ENCODE results near the gene WDR1. TPM values are rescaled to one million over a fixed set of nuclear protein-coding genes. Genes with fewer than 3 reads are reported as not detected.
A peak's percentile ranks its signal among the peaks of the same experiment; 100 is the strongest.

Gene WDR1
- polyA plus RNA-seq, 3 donors, result 206 to 251 (median 243) TPM

- Histone ChIP-seq H3K36me3 (replicated peaks in 1 of 2; ENCODE audit: control insufficient read depth in 1 of 2, insufficient read depth in 2 of 2, low read length in 2 of 2) (peaks cover 98 to 99% of the 10 kb centered on the region in 2 donors), H3K9me3 (replicated peaks in 1 of 2; ENCODE audit: control insufficient read depth in 1 of 2, insufficient read depth in 1 of 2, low read length in 2 of 2) (no peaks in the 10 kb centered on the region), H3K4me3 (replicated peaks in 1 of 3; ENCODE audit: low read depth in 2 of 3, low read length in 3 of 3) (no peak overlapping the region), H2AFZ (ENCODE audit: insufficient read depth, low read depth, low read length, poor library complexity, severe bottlenecking) (no peak overlapping the region), H4K20me1 (ENCODE audit: insufficient read depth, low read length) (peaks cover 98% of the 10 kb centered on the region), H3K9ac (ENCODE audit: insufficient read depth, low read length, poor library complexity, severe bottlenecking) (no peak overlapping the region), H3K4me2 (replicated peaks; ENCODE audit: extremely low read depth, low read length, poor library complexity, severe bottlenecking) (no peak overlapping the region), H3K27ac (ENCODE audit: low read depth in 1 of 2, low read length in 2 of 2) (peak overlapping the region in 1 of 2 donors; percentile 68), H3K4me1 (ENCODE audit: control insufficient read depth in 1 of 2, insufficient read depth in 2 of 2, low read length in 2 of 2) (peaks cover 16 to 22% of the 10 kb centered on the region in 2 donors), H3K27me3 (ENCODE audit: control insufficient read depth in 2 of 2, insufficient read depth in 2 of 2, low read length in 2 of 2) (no peaks in the 10 kb centered on the region), H3K79me2 (ENCODE audit: insufficient read depth, low read length) (peaks cover 15% of the 10 kb centered on the region)
- DNase-seq, result no peak
- peaks cover 0 to 2% (median 1%) of the 10 kb centered on the region in 3 donors for H3K27me3 Mint-ChIP-seq (ENCODE audit: low read depth in 3 of 3)
- peaks cover 24% of the 10 kb centered on the region for H3K4me1 Mint-ChIP-seq
- TF ChIP-seq, protein P1, sequence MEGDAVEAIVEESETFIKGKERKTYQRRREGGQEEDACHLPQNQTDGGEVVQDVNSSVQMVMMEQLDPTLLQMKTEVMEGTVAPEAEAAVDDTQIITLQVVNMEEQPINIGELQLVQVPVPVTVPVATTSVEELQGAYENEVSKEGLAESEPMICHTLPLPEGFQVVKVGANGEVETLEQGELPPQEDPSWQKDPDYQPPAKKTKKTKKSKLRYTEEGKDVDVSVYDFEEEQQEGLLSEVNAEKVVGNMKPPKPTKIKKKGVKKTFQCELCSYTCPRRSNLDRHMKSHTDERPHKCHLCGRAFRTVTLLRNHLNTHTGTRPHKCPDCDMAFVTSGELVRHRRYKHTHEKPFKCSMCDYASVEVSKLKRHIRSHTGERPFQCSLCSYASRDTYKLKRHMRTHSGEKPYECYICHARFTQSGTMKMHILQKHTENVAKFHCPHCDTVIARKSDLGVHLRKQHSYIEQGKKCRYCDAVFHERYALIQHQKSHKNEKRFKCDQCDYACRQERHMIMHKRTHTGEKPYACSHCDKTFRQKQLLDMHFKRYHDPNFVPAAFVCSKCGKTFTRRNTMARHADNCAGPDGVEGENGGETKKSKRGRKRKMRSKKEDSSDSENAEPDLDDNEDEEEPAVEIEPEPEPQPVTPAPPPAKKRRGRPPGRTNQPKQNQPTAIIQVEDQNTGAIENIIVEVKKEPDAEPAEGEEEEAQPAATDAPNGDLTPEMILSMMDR (IDR thresholded peaks at IDR 0.05), result no peak
- peaks cover 94 to 98% of the 10 kb centered on the region in 2 donors for H3K36me3 Mint-ChIP-seq
- intact Hi-C loops (cut with micrococcal nuclease), result no loop called here
- H3K4me3 Mint-ChIP-seq, result no peak overlapping the region
- H3K27ac Mint-ChIP-seq, result peak overlapping the region in 3 of 7 donors; percentile 26 to 73 (median 39)
- H3K9me3 Mint-ChIP-seq, result no peaks in the 10 kb centered on the region
- WGBS (ENCODE audit: insufficient coverage), result 91% methylated on average over 8 of the region's 8 CpGs
Observed at GRCh38 chr4:10079912-10080588, 36.5 kb downstream of the WDR1 start.

DNA sequence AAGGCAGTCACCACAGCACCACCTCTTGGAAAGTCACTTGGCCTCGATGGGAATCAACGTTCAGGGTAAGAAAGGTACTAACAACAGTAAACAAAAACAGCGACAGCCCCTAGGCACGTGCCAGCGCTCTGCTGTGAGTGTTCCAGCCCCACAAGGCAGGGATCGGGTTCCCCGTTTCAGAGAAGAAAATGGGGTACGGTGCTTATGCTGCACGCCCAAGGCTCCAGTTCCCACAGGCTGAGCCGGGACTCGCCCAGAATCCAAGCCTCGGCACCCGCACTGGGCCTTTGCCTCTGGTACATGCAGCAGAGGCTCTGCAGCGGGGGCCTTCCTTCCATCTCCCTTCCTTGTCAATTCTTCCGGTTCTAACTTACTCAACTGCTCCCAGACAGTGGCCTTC is 37.3 kb downstream of the WDR1 start:
- H4K20me1 ChIP-seq (ENCODE audit: insufficient read depth, low read length), result peaks cover 98% of the 10 kb centered on the region
- no peaks in the 10 kb centered on the region for H3K9me3 ChIP-seq (replicated peaks in 1 of 2; ENCODE audit: control insufficient read depth in 1 of 2, insufficient read depth in 1 of 2, low read length in 2 of 2)
- H3K27me3 ChIP-seq (ENCODE audit: control insufficient read depth in 2 of 2, insufficient read depth in 2 of 2, low read length in 2 of 2), result no peaks in the 10 kb centered on the region
- Mint-ChIP-seq H3K27me3 (ENCODE audit: low read depth in 3 of 3) (peaks cover 0 to 2% (median 1%) of the 10 kb centered on the region in 3 donors), H3K9me3 (no peaks in the 10 kb centered on the region), H3K27ac (peak overlapping the region in 6 of 7 donors; percentile 30 to 82 (median 67)), H3K4me3 (no peak overlapping the region), H3K36me3 (peaks cover 94 to 98% of the 10 kb centered on the region in 2 donors), H3K4me1 (peaks cover 24% of the 10 kb centered on the region)
- TF ChIP-seq, protein P1 (IDR thresholded peaks at IDR 0.05), result no peak
- peaks cover 98 to 99% of the 10 kb centered on the region in 2 donors for H3K36me3 ChIP-seq (replicated peaks in 1 of 2; ENCODE audit: control insufficient read depth in 1 of 2, insufficient read depth in 2 of 2, low read length in 2 of 2)
- no peak overlapping the region for H2AFZ ChIP-seq (ENCODE audit: insufficient read depth, low read depth, low read length, poor library complexity, severe bottlenecking)
- DNase-seq, result no peak
- H3K4me1 ChIP-seq (ENCODE audit: control insufficient read depth in 1 of 2, insufficient read depth in 2 of 2, low read length in 2 of 2), result peaks cover 16 to 22% of the 10 kb centered on the region in 2 donors
- intact Hi-C loops (cut with micrococcal nuclease), result no loop called here
- no peak overlapping the region for H3K9ac ChIP-seq (ENCODE audit: insufficient read depth, low read length, poor library complexity, severe bottlenecking)
- H3K79me2 ChIP-seq (ENCODE audit: insufficient read depth, low read length), result peaks cover 15% of the 10 kb centered on the region
- no peak overlapping the region for H3K4me3 ChIP-seq (replicated peaks in 1 of 3; ENCODE audit: low read depth in 2 of 3, low read length in 3 of 3)
- 98% methylated on average over 11 of the region's 15 CpGs for WGBS (ENCODE audit: insufficient coverage)
- H3K4me2 ChIP-seq (replicated peaks; ENCODE audit: extremely low read depth, low read length, poor library complexity, severe bottlenecking), result no peak overlapping the region
- peak overlapping the region in 1 of 2 donors; percentile 68 for H3K27ac ChIP-seq (ENCODE audit: low read depth in 1 of 2, low read length in 2 of 2)

Measured in CD14-positive monocyte (primary cell).